A673 (cell line): ENCODE results near the gene DDA1. TPM values are rescaled to one million over a fixed set of nuclear protein-coding genes. Genes with fewer than 3 reads are reported as not detected.

ENCODE experiments used
- BruUV-seq: library from RNA; stranded (reverse); fragments of 400-500 nt; replicated peaks from 2 replicates; lab custom pipeline; 2021; lab: Mats Ljungman, UMichigan
- CTCF ChIA-PET: fragments of 300-600 bp; sonication (Branson Sonifier 250); formaldehyde crosslinking; loops from one replicate; lab custom pipeline; 2022; ENCODE audit warnings: antibody characterized with exemption; lab: Charles Lee
- POLR2A ChIA-PET: fragments of 300-600 bp; sonication (Branson Sonifier 250); formaldehyde crosslinking; loops from one replicate; lab custom pipeline; 2022; ENCODE audit warnings: antibody characterized with exemption; ENCODE audit not compliant: low non-redundant PET; lab: Charles Lee
- DNase-seq: peaks from one replicate; pipeline ENCODE4 v3.0.0-alpha.2; 2015; ENCODE audit warnings: low spot score
- H3K27ac ChIP-seq: fragments of 200-600 bp; sonication (generic); 2 replicates; pipeline ENCODE4 v1.5.1; 2016; ENCODE audit warnings: mixed run types, low read depth, mild to moderate bottlenecking, mixed read lengths, antibody characterized with exemption, low read length; ENCODE audit not compliant: poor library complexity, severe bottlenecking
- H3K27me3 ChIP-seq: fragments of 200-600 bp; sonication (generic); replicated peaks from 2 replicates; pipeline ENCODE4 v1.6.1; 2017; ENCODE audit warnings: mixed run types, low read depth, mild to moderate bottlenecking, mixed read lengths, antibody characterized with exemption, low read length; ENCODE audit not compliant: insufficient read depth, poor library complexity
- H3K36me3 ChIP-seq: fragments of 200-600 bp; sonication (generic); 2 replicates; pipeline ENCODE4 v1.6.1; 2016; ENCODE audit warnings: mixed run types, mild to moderate bottlenecking, mixed read lengths, antibody characterized with exemption, low read length; ENCODE audit not compliant: insufficient read depth, poor library complexity, severe bottlenecking
- H3K4me1 ChIP-seq: fragments of 200-600 bp; sonication (generic); 2 replicates; pipeline ENCODE4 v1.6.1; 2017; ENCODE audit warnings: mixed run types, mild to moderate bottlenecking, mixed read lengths, antibody characterized with exemption, low read length; ENCODE audit not compliant: insufficient read depth, poor library complexity, severe bottlenecking
- H3K4me3 ChIP-seq: fragments of 200-600 bp; sonication (generic); 2 replicates; pipeline ENCODE4 v1.5.1; 2016; ENCODE audit warnings: low read depth, mixed run types, mild to moderate bottlenecking, mixed read lengths, low read length; ENCODE audit not compliant: poor library complexity, severe bottlenecking
- H3K9me3 ChIP-seq: fragments of 200-600 bp; sonication (generic); 2 replicates; pipeline ENCODE4 v1.6.1; 2016; ENCODE audit warnings: mixed run types, low read depth, mild to moderate bottlenecking, mixed read lengths, antibody characterized with exemption, low read length; ENCODE audit not compliant: poor library complexity, severe bottlenecking
- EZH2 ChIP-seq: fragments of 200-600 bp; sonication (generic); IDR thresholded peaks from 2 replicates; pipeline ENCODE4 v1.6.1; 2017; ENCODE audit warnings: borderline replicate concordance, low read depth, mild to moderate bottlenecking, mixed read lengths, antibody characterized with exemption, low read length; ENCODE audit not compliant: poor library complexity, severe bottlenecking
- intact Hi-C: fragments of 100-400 bp; cut with micrococcal nuclease; formaldehyde crosslinking; loops from one replicate; pipeline ENCODE4 v1.10.0; 2022; ENCODE audit not compliant: unreplicated experiment
- total RNA-seq: library from RNA; stranded (reverse); gene quantifications from 2 replicates; pipeline ENCODE4 v1.2.3, GENCODE V29; 2021
- TF ChIP-seq, protein P1 (sequence below): fragments of 300-800, 200-600 bp; sonication (generic); conservative IDR thresholded peaks from 2 replicates; pipeline ENCODE4 v1.5.1; 2017; ENCODE audit warnings: low read depth, mild to moderate bottlenecking, antibody characterized with exemption, low read length, moderate library complexity, mixed read lengths

DDA1 gene
- total RNA-seq, 1 experiment from 2014 or later: 68.5 TPM

DNA sequence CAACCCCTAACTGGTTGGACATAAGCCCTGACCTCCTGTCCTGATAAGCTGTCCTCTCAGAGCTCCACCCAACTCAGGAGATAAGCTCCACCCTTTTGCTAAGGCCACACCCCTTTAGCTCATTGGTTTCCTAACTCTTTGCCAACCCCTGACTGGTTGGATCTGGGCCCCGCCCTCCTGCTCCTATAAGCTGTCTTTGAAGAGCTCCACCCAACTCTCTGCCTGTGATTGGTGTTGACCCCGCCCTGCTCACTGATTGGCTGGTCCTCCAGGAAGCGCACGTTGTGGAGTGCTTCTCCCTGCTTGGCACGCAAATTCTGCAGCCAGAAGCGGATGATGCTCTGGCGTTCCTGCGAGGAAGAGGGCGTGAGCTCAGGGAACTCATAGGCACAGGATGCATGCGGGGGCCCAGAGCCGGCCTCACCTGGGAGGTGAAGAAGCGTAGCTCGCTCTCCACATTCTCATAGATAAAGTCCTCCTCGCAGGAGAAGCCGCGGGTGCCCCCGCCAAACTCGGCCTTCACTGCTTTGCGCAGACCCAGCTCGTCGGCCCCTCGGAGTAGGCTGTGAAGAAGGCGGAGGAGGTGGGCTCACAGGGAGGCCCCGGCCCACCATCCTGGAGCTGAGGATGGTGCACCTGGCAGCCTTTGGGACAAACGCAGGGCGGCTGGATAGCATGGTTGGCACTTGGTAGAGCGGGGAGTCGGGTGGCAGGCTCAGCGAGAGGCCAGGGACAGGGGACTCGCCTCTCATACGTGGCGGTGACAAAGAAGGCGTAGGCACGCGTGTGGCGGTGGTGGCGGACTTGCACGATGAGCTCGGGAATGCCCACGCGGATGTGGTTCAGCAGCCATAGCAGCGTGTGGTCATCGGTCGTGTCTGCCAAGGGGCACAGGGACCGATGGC is 23.6 kb downstream of the DDA1 start:
- CTCF ChIA-PET: interaction anchor here (0.6 kb wide), 2 partner anchors 47 to 108 kb away, joined by 5 to 6 read pairs; no protein-coding TSS in a partner anchor
- POLR2A ChIA-PET: interaction anchor here (0.5 kb wide), 1 partner anchor 10 kb away, joined by 24 read pairs; no protein-coding TSS in a partner anchor
- TF ChIP-seq, protein P1, sequence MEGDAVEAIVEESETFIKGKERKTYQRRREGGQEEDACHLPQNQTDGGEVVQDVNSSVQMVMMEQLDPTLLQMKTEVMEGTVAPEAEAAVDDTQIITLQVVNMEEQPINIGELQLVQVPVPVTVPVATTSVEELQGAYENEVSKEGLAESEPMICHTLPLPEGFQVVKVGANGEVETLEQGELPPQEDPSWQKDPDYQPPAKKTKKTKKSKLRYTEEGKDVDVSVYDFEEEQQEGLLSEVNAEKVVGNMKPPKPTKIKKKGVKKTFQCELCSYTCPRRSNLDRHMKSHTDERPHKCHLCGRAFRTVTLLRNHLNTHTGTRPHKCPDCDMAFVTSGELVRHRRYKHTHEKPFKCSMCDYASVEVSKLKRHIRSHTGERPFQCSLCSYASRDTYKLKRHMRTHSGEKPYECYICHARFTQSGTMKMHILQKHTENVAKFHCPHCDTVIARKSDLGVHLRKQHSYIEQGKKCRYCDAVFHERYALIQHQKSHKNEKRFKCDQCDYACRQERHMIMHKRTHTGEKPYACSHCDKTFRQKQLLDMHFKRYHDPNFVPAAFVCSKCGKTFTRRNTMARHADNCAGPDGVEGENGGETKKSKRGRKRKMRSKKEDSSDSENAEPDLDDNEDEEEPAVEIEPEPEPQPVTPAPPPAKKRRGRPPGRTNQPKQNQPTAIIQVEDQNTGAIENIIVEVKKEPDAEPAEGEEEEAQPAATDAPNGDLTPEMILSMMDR: no peak
- no peak for TF ChIP-seq EZH2
- no TSS peak for BruUV-seq
- Histone ChIP-seq H3K36me3 (peaks cover 6% of the 10 kb centered on the region), H3K4me1 (no peaks in the 10 kb centered on the region), H3K27ac (peak overlapping the region; percentile 57), H3K9me3 (no peaks in the 10 kb centered on the region), H3K4me3 (no peak overlapping the region), H3K27me3 (no peaks in the 10 kb centered on the region)
- intact Hi-C loops: no loop called here
- DNase-seq: peak; percentile 86

GRCh38 chr19:17333611-17334413 is 24.4 kb downstream of the DDA1 start:
- intact Hi-C loops: no loop called here
- peak overlapping the region; percentile 90 for H3K27ac ChIP-seq

More at GRCh38 chr19:17333611-17334413, 24.4 kb downstream of the DDA1 start:
- H3K27me3 ChIP-seq: no peaks in the 10 kb centered on the region
- ChIA-PET CTCF (interaction anchor here (0.6 kb wide), 2 partner anchors 48 to 107 kb away, joined by 5 to 6 read pairs; no protein-coding TSS in a partner anchor), POLR2A (interaction anchor here (0.5 to 1.0 kb wide), 2 partner anchors 9 to 25 kb away, joined by 4 to 24 read pairs; partner anchors contain the start of gene DDA1)
- no peaks in the 10 kb centered on the region for H3K9me3 ChIP-seq
- H3K4me3 ChIP-seq: peak overlapping the region; percentile 91
- H3K36me3 ChIP-seq: peaks cover 4% of the 10 kb centered on the region
- no peak for TF ChIP-seq EZH2
- TF ChIP-seq, protein P1: no peak
- H3K4me1 ChIP-seq: peaks cover 7% of the 10 kb centered on the region
- peak; percentile 76 for DNase-seq
- BruUV-seq: no TSS peak
